HG03521 (cell line): ENCODE measurements around the gene FNBP1L.

Experiments
- ATAC-seq: cut with Tn5 transposase; IDR thresholded peaks from one replicate; pipeline ENCODE4 v1.9.1; 2021; ENCODE audit warnings: mild to moderate bottlenecking, moderate library complexity; ENCODE audit not compliant: unreplicated experiment

FNBP1L gene

GRCh38 chr1:93447481-93448291, at the start of gene FNBP1L:
TSS of gene FNBP1L (plus strand) at chr1:93448118. CDS start at chr1:93448282, 164 bp downstream.
- no peak for ATAC-seq

GRCh38 chr1:93399781-93400180, 48.1 kb upstream of the FNBP1L start:
- no peak for ATAC-seq

- ATAC-seq = no peak
These were observed 39.7 kb upstream of the FNBP1L start for GRCh38 chr1:93408203-93408602.

- no peak for ATAC-seq
These were observed 36.9 kb upstream of the FNBP1L start for GRCh38 chr1:93411000-93411399.

DNA sequence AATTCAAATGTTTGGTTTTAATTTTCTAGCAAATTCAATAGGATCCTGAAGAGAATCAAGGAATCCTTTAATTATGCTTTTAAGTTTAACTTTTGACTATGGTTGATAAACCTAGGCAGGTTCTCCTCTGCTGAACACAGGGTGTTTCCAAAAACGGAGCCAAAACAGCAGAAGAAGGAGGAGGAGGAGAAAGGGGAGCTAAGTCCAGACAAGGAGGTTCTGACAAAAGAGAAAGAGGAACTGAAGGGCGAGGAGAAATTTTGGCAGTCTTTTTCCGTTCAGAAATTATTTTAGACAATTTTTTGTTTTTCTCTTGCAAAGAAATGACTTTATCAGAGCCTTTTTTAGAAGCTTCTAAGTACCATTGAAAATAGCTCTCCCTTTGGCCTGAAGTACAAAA, 33.2 kb upstream of the FNBP1L start:
- no peak for ATAC-seq

GRCh38 chr1:93415296-93415695, 32.6 kb upstream of the FNBP1L start:
- no peak for ATAC-seq

DNA sequence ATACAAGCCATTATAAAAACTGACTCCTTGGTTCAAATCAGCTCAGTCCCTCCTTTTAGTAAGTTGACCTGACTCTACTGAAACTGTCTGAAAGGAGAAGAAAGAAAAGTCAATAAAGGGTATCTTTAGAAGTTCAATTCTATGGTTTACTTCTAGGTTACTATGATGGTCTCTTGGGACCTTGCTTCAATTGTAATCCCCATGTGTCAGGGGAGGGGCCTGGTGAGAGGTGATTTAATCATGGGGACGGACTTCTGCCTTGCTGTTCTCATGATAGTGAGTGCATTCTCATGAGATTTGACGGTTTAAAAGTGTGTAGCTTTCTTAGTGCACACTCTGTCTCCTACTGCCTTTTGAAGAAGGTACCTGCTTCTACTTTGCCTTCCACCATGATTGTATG, 31.7 kb upstream of the FNBP1L start:
- ATAC-seq = no peak

DNA sequence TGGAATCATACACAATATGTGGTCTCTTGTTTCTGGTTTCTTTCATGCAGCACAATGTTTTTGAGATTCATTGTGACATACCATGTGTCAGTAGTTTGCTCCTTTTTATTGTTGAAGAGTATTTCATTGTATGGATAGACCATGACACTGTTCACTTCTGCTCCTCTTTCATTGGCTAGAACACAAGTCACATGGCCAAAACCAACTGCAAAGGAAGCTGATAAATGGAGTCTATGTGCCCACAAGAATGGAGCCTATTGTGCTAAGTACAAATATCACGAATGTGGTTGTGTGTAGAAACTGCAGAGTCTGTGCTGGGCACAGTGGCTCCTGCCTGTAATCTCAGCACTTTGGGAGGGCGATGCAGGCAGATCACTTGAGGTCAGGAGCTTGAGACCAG, 28.6 kb upstream of the FNBP1L start:
- ATAC-seq = no peak

- ATAC-seq = no peak
These were observed 27.5 kb upstream of the FNBP1L start for GRCh38 chr1:93420400-93420799.

- ATAC-seq = no peak
These were observed 21.7 kb upstream of the FNBP1L start for GRCh38 chr1:93426181-93426580.

- no peak for ATAC-seq
These were observed 20.3 kb upstream of the FNBP1L start for GRCh38 chr1:93427656-93428055.

DNA sequence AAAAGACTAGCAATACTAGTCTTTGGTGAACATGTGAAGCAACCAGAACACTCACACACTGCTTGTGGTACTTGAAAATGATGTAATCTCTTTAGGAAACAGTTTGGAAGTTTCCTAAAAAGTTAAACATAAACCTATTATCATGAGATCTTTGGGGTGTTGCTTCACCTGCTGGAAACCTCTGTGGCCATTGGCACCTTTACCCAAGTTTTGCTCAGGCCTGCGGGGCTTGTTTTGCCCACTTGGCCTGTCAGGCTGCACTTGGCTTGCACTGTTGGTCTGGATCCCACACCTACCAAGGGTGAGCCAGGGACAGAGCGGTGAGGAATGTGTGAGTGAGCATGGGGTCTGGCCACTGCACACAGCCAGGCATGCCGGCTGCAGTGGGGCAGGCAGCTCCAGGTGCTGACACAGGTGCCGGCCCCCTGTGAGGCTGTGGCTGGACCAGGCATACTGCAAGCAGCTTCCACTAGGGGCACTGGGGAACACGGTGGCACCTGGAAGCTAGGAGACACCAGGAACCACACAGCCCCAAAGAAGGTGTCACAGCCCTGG, 14.4 kb upstream of the FNBP1L start:
- ATAC-seq = no peak

- ATAC-seq = no peak
These were observed 13.8 kb upstream of the FNBP1L start for GRCh38 chr1:93434088-93434487.

GRCh38 chr1:93434987-93435386, 12.9 kb upstream of the FNBP1L start:
- ATAC-seq = no peak

- ATAC-seq = no peak
These were observed 12.5 kb upstream of the FNBP1L start for GRCh38 chr1:93435443-93435842.

GRCh38 chr1:93436496-93436895, 11.4 kb upstream of the FNBP1L start:
- no peak for ATAC-seq

GRCh38 chr1:93437976-93438605, 9.8 kb upstream of the FNBP1L start:
- ATAC-seq = no peak

- ATAC-seq = no peak
These were observed 9.2 kb upstream of the FNBP1L start for GRCh38 chr1:93438716-93439115.

DNA sequence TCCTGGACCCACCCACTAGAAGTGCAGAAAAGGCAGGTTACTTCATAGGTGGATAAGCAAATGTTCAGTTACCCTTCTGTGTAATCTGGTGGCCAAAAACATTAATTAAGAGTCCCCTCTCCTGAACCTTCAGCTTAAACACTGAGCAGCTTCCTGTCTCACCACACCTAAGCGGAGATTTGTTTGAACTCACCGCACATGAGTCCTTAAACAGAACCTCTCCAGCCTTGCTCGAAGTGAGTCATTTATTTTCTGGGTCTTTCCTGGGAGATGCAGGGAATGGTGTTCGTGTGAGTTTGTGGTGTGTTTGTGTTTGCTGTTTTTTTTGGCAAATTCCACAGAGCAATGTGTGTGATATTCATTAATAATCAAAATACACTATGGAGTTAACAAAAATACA, 7.6 kb upstream of the FNBP1L start:
- no peak for ATAC-seq

GRCh38 chr1:93440706-93441105, 7.2 kb upstream of the FNBP1L start:
- ATAC-seq = no peak

DNA sequence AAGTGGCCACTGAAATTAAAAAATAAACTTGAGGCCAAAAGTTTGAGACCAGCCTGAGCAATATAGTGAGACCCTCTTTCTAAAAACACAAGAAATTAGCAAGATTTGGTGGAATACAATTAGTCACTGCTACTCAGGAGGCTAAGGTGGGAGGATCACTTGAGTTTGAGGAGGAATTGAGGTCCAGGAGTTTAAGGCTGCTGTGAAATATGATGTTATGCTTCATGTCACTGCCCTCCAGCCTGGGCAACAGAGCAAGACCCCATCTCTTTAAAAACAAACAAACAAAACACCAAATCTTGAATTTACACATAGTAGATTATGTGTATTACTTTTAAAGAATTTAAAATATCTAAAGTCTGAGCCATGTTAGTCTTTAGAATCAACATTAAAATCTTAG, 6.3 kb upstream of the FNBP1L start:
- ATAC-seq = no peak

DNA sequence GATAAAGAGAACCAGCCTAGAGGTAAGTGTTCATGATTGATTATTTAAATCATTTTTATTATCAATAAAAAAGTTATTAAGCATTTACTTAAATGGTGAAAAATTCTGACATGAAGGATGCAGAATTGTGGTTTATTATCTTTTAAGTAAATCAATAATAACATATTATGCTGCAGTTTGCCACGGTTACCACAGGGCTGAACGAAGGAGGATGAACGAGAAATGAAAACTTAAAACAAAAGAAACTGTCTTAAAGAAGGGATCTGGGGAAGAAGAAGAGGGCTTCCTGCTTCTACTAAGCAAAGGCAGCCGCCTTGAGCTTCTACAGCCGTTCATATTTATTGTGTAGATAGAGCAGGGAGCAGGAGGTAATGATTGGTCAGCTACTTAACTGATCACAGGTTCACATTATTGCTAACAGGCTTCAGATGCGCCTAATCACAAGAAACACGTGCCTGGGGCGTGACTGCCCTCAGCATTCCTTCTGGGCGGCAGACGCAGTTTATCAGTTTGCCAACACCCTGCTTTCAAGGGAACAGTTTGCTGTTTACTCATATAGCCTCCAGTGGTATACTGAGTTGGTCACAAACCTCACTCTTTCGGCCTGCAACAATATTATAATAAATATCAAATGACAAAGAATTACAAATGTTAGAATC, 5.8 kb upstream of the FNBP1L start:
- no peak for ATAC-seq
